B cell (primary cell): Measurements from ENCODE around the gene PMP22. TPM values are rescaled to one million over a fixed set of nuclear protein-coding genes. Genes with fewer than 3 reads are reported as not detected.

Experiments
- ATAC-seq: fragments of 200-7000 bp; cut with Tn5 transposase; one replicate; pipeline ENCODE4 v1.10.0; 2021; ENCODE audit warnings: low read depth, mild to moderate bottlenecking, moderate number of reproducible peaks, moderate library complexity
- CTCF ChIA-PET: fragments of 350-600 bp; sonication (Branson Sonifier 250); formaldehyde crosslinking; loops from one replicate; lab custom pipeline; 2021; ENCODE audit warnings: antibody characterized with exemption, inconsistent platforms; lab: Charles Lee
- POLR2A ChIA-PET: fragments of 350-600 bp; sonication (Branson Sonifier 250); formaldehyde crosslinking; loops from one replicate; lab custom pipeline; 2021; ENCODE audit warnings: antibody characterized with exemption; lab: Charles Lee
- DNase-seq: peaks from one replicate; pipeline ENCODE4 v3.0.0; 2013
- H2AFZ ChIP-seq: 2 replicates; pipeline ENCODE4 v1.6.1; 2012; ENCODE audit warnings: mild to moderate bottlenecking, low read depth, low read length; ENCODE audit not compliant: insufficient read depth, poor library complexity, severe bottlenecking
- H3K27ac ChIP-seq, 2 donors: 1 replicate in 1 of 2; 2 replicates in 1 of 2; pipeline ENCODE4 v1.5.1; 2012 to 2013; ENCODE audit warnings: low read length in 2 of 2, mild to moderate bottlenecking in 2 of 2, moderate library complexity in 1 of 2
- H3K27me3 ChIP-seq, 4 experiments: fragments of 200-600 bp in 1 of 4; sonication (generic) in 1 of 4; replicated peaks in 1 of 4; 1 replicate in 2 of 4; 2 replicates in 2 of 4; pipeline versions ENCODE4 v1.6.1 to v1.7.0; 2013 to 2016; ENCODE audit warnings: low read length in 3 of 4, mild to moderate bottlenecking in 2 of 4, mixed read lengths in 1 of 4, moderate library complexity in 1 of 4; ENCODE audit not compliant: insufficient read depth in 4 of 4, control insufficient read depth in 3 of 4; ENCODE audit errors: control extremely low read depth in 1 of 4
- H3K36me3 ChIP-seq, 2 experiments: replicated peaks in 1 of 2; 1 replicate in 1 of 2; 2 replicates in 1 of 2; pipeline versions ENCODE4 v1.6.1 to v1.7.1; 2013; ENCODE audit warnings: low read length in 1 of 2; ENCODE audit not compliant: insufficient read depth in 2 of 2, control insufficient read depth in 1 of 2; ENCODE audit errors: control extremely low read depth in 1 of 2, extremely low read depth in 1 of 2
- H3K4me1 ChIP-seq, 2 donors: fragments of 200-600 bp in 1 of 2; sonication (generic) in 1 of 2; 1 replicate in 1 of 2; 2 replicates in 1 of 2; pipeline versions ENCODE4 v1.5.1 to v1.6.1; 2013 to 2017; ENCODE audit warnings: low read length in 2 of 2; ENCODE audit not compliant: control insufficient read depth in 2 of 2, insufficient read depth in 2 of 2
- H3K4me2 ChIP-seq: replicated peaks from 2 replicates; pipeline ENCODE3; 2012; ENCODE audit warnings: mild to moderate bottlenecking, low read depth, low read length; ENCODE audit not compliant: poor library complexity, severe bottlenecking
- H3K4me3 ChIP-seq, 5 experiments: fragments of 200-600 bp in 1 of 5; sonication (generic) in 1 of 5; 1 replicate in 3 of 5; 2 replicates in 2 of 5; pipeline versions ENCODE4 v1.5.1 to v1.7.0; 2011 to 2016; ENCODE audit warnings: low read length in 4 of 5, mild to moderate bottlenecking in 4 of 5, low read depth in 2 of 5, control low read depth in 1 of 5, moderate library complexity in 1 of 5; ENCODE audit not compliant: insufficient read depth in 1 of 5; ENCODE audit errors: control extremely low read depth in 1 of 5, extremely low read depth in 1 of 5
- H3K79me2 ChIP-seq: fragments of 200-600 bp; sonication (generic); one replicate; pipeline ENCODE4 v1.6.0; 2016; ENCODE audit warnings: low read length; ENCODE audit not compliant: control insufficient read depth, insufficient read depth
- H3K9ac ChIP-seq: fragments of 200-600 bp; sonication (generic); 2 replicates; pipeline ENCODE4 v1.6.1; 2017; ENCODE audit warnings: mild to moderate bottlenecking, low read length, moderate library complexity
- H3K9me3 ChIP-seq, 3 donors: one replicate each; pipeline versions ENCODE4 v1.6.1 to v1.7.1; 2013; ENCODE audit warnings: low read length in 2 of 3; ENCODE audit not compliant: control insufficient read depth in 2 of 3, insufficient read depth in 1 of 3; ENCODE audit errors: control extremely low read depth in 1 of 3
- H4K20me1 ChIP-seq: 2 replicates; pipeline ENCODE4 v1.6.0; 2012; ENCODE audit warnings: mild to moderate bottlenecking, low read length; ENCODE audit not compliant: insufficient read depth, control insufficient read depth, poor library complexity, severe bottlenecking
- H3K27ac Mint-ChIP-seq: one replicate; pipeline ENCODE4 v1.8.0; 2021; ENCODE audit warnings: mixed read lengths
- H3K27me3 Mint-ChIP-seq: one replicate; pipeline ENCODE4 v1.8.0; 2021; ENCODE audit warnings: mixed read lengths
- H3K4me1 Mint-ChIP-seq: one replicate; pipeline ENCODE4 v1.8.0; 2021; ENCODE audit warnings: mixed read lengths
- H3K4me3 Mint-ChIP-seq: one replicate; pipeline ENCODE4 v1.8.0; 2021; ENCODE audit warnings: mixed read lengths
- H3K9me3 Mint-ChIP-seq: one replicate; pipeline ENCODE4 v1.8.0; 2022; ENCODE audit warnings: mixed read lengths; ENCODE audit not compliant: insufficient read depth
- CTCF ChIP-seq: fragments of 200-600 bp; IDR thresholded peaks from one replicate; pipeline ENCODE4 v1.8.0; 2022; ENCODE audit warnings: antibody characterized with exemption, mild to moderate bottlenecking
- EZH2 ChIP-seq: IDR thresholded peaks from 2 replicates; pipeline ENCODE4 v1.6.1; 2012; ENCODE audit warnings: borderline replicate concordance, low read depth, mild to moderate bottlenecking, moderate library complexity, low read length; ENCODE audit not compliant: insufficient read depth, poor library complexity, severe bottlenecking
- WGBS: methylation state at CpG from one replicate; pipeline ENCODE4 v1.1.5; 2013; ENCODE audit warnings: missing lambda C conversion rate; ENCODE audit not compliant: insufficient coverage; 5-methylcytosine and 5-hydroxymethylcytosine counted together
- intact Hi-C: fragments of 100-400 bp; cut with micrococcal nuclease; formaldehyde crosslinking; loops from one replicate; pipeline ENCODE4 v1.10.0; 2022
- polyA plus RNA-seq: library from polyadenylated mRNA; depleted of rRNA; stranded (reverse); fragments of >200 nt; gene quantifications from 2 replicates; pipeline ENCODE4 v1.2.3, GENCODE V29; 2012
- total RNA-seq, 2 donors: library from RNA; stranded (reverse); fragments of 120-200 nt in 1 of 2; gene quantifications; 1 replicate in 1 of 2; 2 replicates in 1 of 2; pipeline versions ENCODE4 v1.2.3 to v1.2.4, GENCODE V29; 2013 to 2022

PMP22 gene
- total and polyA plus RNA-seq, 2 donors (not counting 1 experiment from before 2014, with no cell fraction given): 0.71 TPM; not detected in 1

DNA sequence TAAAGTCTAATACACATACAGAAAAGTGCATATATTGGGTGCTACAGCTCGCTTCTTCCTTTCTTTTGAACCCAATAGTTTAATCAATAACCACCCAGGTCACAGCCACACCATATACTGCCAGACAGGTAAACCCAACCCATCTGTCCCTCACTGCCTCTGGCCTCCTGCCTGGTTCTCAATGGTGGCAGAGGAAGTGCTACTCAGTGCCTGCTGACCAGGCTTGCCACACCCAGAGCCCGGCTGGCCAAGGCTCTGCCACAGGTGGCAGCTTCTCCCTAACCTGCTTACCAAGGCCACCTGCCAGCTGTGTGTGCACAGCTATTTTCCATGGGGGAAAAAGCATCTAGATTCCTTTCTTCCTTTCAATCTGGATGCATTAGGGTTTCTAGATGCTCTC lies 584 bp downstream of the PMP22 start:
- peaks cover 51% of the 10 kb centered on the region for H3K27me3 Mint-ChIP-seq
- Histone ChIP-seq H3K27me3 (peaks cover 0 to 32% (median 18%) of the 10 kb centered on the region in 4 experiments), H3K27ac (no peak overlapping the region), H3K79me2 (no peaks in the 10 kb centered on the region), H3K4me2 (no peak overlapping the region), H2AFZ (no peak overlapping the region), H3K9me3 (peaks cover 0 to 9% (median 0%) of the 10 kb centered on the region in 3 donors), H3K36me3 (no peaks in the 10 kb centered on the region), H3K9ac (no peak overlapping the region), H4K20me1 (no peaks in the 10 kb centered on the region), H3K4me1 (peaks cover 10 to 12% of the 10 kb centered on the region in 2 donors), H3K4me3 (no peak overlapping the region)
- ATAC-seq (no peak), DNase-seq (no peak)
- H3K4me1 Mint-ChIP-seq: peaks cover 10% of the 10 kb centered on the region
- CTCF ChIA-PET: no interaction called here
- intact Hi-C loops: no loop called here
- POLR2A ChIA-PET: no interaction called here
- WGBS: 89% methylated on average over 2 of the region's 2 CpGs
- H3K9me3 Mint-ChIP-seq: no peaks in the 10 kb centered on the region
- no peak overlapping the region for H3K4me3 Mint-ChIP-seq
- TF ChIP-seq EZH2 (no peak), CTCF (no peak)
- H3K27ac Mint-ChIP-seq: no peak overlapping the region

DNA sequence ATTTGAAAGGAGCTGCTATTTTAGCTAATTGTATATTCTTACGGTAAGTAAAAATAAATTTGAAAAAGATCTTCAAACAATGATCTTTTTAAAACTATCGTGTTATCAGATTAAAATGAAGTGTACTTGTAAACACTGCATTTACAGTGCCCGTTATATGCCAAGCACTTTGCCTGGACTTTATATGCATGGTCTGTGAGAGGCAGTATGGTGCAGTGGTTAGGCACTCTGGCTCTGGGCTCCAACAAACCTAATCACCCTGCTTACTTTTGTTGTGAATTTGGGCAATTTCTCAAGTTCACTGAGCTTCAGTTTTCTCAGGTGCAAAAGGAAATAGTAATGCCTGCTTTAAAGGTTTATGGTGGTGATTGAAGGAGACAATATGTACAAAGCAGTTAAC lies 1.4 kb downstream of the PMP22 start:
- H3K27ac Mint-ChIP-seq: no peak overlapping the region
- CTCF ChIA-PET: interaction anchor here (1.0 kb wide), 1 partner anchor 239 kb away, joined by 3 read pairs; no protein-coding TSS in a partner anchor

More for the DNA sequence above, 1.4 kb downstream of the PMP22 start:
- no peak overlapping the region for H2AFZ ChIP-seq
- peaks cover 0 to 40% (median 20%) of the 10 kb centered on the region in 4 experiments for H3K27me3 ChIP-seq
- DNase-seq: no peak
- intact Hi-C loops: no loop called here
- no peaks in the 10 kb centered on the region for H4K20me1 ChIP-seq
- no peak overlapping the region for H3K4me2 ChIP-seq
- peaks cover 10 to 12% of the 10 kb centered on the region in 2 donors for H3K4me1 ChIP-seq
- no peak overlapping the region for H3K4me3 ChIP-seq
- Mint-ChIP-seq H3K27me3 (peaks cover 59% of the 10 kb centered on the region), H3K4me1 (peaks cover 10% of the 10 kb centered on the region), H3K4me3 (no peak overlapping the region), H3K9me3 (no peaks in the 10 kb centered on the region)
- H3K27ac ChIP-seq: no peak overlapping the region
- no peak overlapping the region for H3K9ac ChIP-seq
- no peak for TF ChIP-seq EZH2
- no peak for TF ChIP-seq CTCF
- peaks cover 0 to 9% (median 0%) of the 10 kb centered on the region in 3 donors for H3K9me3 ChIP-seq
- POLR2A ChIA-PET: no interaction called here
- no peaks in the 10 kb centered on the region for H3K36me3 ChIP-seq
- no peaks in the 10 kb centered on the region for H3K79me2 ChIP-seq
- 71% methylated on average over 1 of the region's 3 CpGs for WGBS
- no peak for ATAC-seq
